PC-3 (cell line): ENCODE measurements around the gene SMARCD2. TPM values are rescaled to one million over a fixed set of nuclear protein-coding genes. Genes with fewer than 3 reads are reported as not detected.

Experiments used
- ATAC-seq: fragments of 200-7000 bp; cut with Tn5 transposase; 2 replicates; pipeline ENCODE4 v1.9.1; 2020; ENCODE audit warnings: mild to moderate bottlenecking, moderate library complexity
- BruUV-seq: library from RNA; stranded (reverse); fragments of 400-500 nt; replicated peaks from 2 replicates; lab custom pipeline; 2021; lab: Mats Ljungman, UMichigan
- CTCF ChIA-PET: fragments of 300-600 bp; sonication (Branson Sonifier 250); formaldehyde crosslinking; loops from one replicate; lab custom pipeline; 2022; ENCODE audit warnings: antibody characterized with exemption; lab: Charles Lee
- POLR2A ChIA-PET: fragments of 300-600 bp; sonication (Branson Sonifier 250); formaldehyde crosslinking; loops from one replicate; lab custom pipeline; 2022; ENCODE audit warnings: antibody characterized with exemption; ENCODE audit not compliant: unreplicated experiment; lab: Charles Lee
- DNase-seq: peaks from one replicate; pipeline ENCODE4 v3.0.0-alpha.2; 2015
- H2AFZ ChIP-seq: fragments of 300-600 bp; sonication (generic); 2 replicates; pipeline ENCODE4 v1.6.0; 2016; ENCODE audit warnings: antibody characterized with exemption, low read length
- H3F3A ChIP-seq: fragments of 300-600 bp; sonication (generic); one replicate; pipeline ENCODE4 v1.6.0; 2017; ENCODE audit warnings: antibody characterized with exemption, low read length, control low read depth, mild to moderate bottlenecking; ENCODE audit not compliant: unreplicated experiment
- H3K27ac ChIP-seq: fragments of 300-600 bp; sonication (generic); 2 replicates; pipeline ENCODE4 v1.5.1; 2016; ENCODE audit warnings: mild to moderate bottlenecking, low read length
- H3K27me3 ChIP-seq: fragments of 300-600 bp; sonication (generic); 2 replicates; pipeline ENCODE4 v1.6.1; 2016; ENCODE audit warnings: low read length, mixed read lengths
- H3K36me3 ChIP-seq: fragments of 300-600 bp; sonication (generic); 2 replicates; pipeline ENCODE4 v1.6.1; 2016; ENCODE audit warnings: low read depth, mixed run types, low read length, mixed read lengths
- H3K4me1 ChIP-seq: fragments of 300-600 bp; sonication (generic); 2 replicates; pipeline ENCODE4 v1.5.1; 2016; ENCODE audit warnings: low read length; ENCODE audit not compliant: insufficient read depth
- H3K4me2 ChIP-seq: fragments of 300-600 bp; sonication (generic); 2 replicates; pipeline ENCODE4 v1.6.0; 2016; ENCODE audit warnings: low read length
- H3K4me3 ChIP-seq: fragments of 300-600 bp; sonication (generic); 2 replicates; pipeline ENCODE4 v1.5.1; 2016; ENCODE audit warnings: mild to moderate bottlenecking, low read length, mixed read lengths
- H3K79me2 ChIP-seq: fragments of 300-600 bp; sonication (generic); 2 replicates; pipeline ENCODE4 v1.6.1; 2017; ENCODE audit warnings: low read length, mixed read lengths
- H3K9ac ChIP-seq: fragments of 300-600 bp; sonication (generic); 2 replicates; pipeline ENCODE4 v1.6.0; 2016; ENCODE audit warnings: mild to moderate bottlenecking, low read length
- H3K9me2 ChIP-seq: fragments of 300-600 bp; sonication (generic); replicated peaks from 2 replicates; pipeline ENCODE4 v1.6.1; 2016; ENCODE audit warnings: mixed run types, low read length, mixed read lengths
- H3K9me3 ChIP-seq: fragments of 300-600 bp; sonication (generic); 2 replicates; pipeline ENCODE4 v1.6.1; 2016; ENCODE audit warnings: low read length, mixed read lengths
- H4K20me1 ChIP-seq: fragments of 300-600 bp; sonication (generic); 2 replicates; pipeline ENCODE4 v1.6.1; 2016; ENCODE audit warnings: low read length, mixed read lengths
- EZH2 ChIP-seq: fragments of 300-600 bp; sonication (generic); IDR thresholded peaks from one replicate; pipeline ENCODE4 v1.6.1; 2017; ENCODE audit warnings: antibody characterized with exemption, mild to moderate bottlenecking, low read length; ENCODE audit not compliant: unreplicated experiment
- EZH2phosphoT487 ChIP-seq: fragments of 300-600 bp; sonication (generic); IDR thresholded peaks from 2 replicates; pipeline ENCODE4 v1.6.1; 2018; ENCODE audit warnings: mild to moderate bottlenecking, antibody characterized with exemption, low read length, borderline replicate concordance
- intact Hi-C: fragments of 100-400 bp; cut with micrococcal nuclease; formaldehyde crosslinking; loops from 2 replicates; pipeline ENCODE4 v1.9.0; 2023
- total RNA-seq: library from RNA; depleted of rRNA; stranded (reverse); fragments of >200 nt; gene quantifications from 2 replicates; pipeline ENCODE4 v1.2.3, GENCODE V29; 2014
- TF ChIP-seq, protein P1 (sequence below): fragments of 300-600 bp; sonication (generic); conservative IDR thresholded peaks from 2 replicates; pipeline ENCODE4 v1.5.1; 2017; ENCODE audit warnings: antibody characterized with exemption, low read depth, mild to moderate bottlenecking, low read length

Gene SMARCD2
- total RNA-seq, 1 experiment from 2014 or later, result 152 TPM

DNA sequence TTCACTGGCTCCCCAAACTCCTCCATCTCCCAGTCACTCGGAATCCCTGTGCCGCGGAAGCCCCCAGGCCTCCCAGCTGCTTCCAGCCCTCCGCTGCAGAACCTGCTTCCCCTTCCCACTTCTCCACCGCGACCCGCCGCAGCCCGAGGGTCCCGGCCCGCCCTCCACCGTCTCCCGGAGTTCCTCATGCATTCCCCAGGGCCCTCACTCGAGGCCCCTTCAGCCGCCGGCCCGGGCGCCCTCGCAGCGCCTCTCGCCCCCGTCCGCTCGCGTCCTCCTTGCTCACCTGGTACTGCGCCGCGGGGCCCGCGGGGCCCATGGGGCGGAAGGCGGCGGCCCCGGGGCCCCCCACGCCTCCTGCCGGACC, 329 bp downstream of the SMARCD2 start:
- peak overlapping the region; percentile 72 for H2AFZ ChIP-seq
- H3K9me3 ChIP-seq, result no peaks in the 10 kb centered on the region
- H3K27ac ChIP-seq, result peak overlapping the region; percentile 11; the same call in 1 of the 2 replicates
- H3K4me1 ChIP-seq, result peaks cover 33% of the 10 kb centered on the region
- ATAC-seq (peak; percentile 42), DNase-seq (no peak)
- intact Hi-C loops, result no loop called here
- CTCF ChIA-PET, result no interaction called here
- H3K79me2 ChIP-seq, result peaks cover 51% of the 10 kb centered on the region
- H4K20me1 ChIP-seq, result 0 out of 2 replicates have a peak, but pooled peaks cover 3% of the 10 kb centered on the region
- POLR2A ChIA-PET, result interaction anchor here (1.4 kb wide), 1 partner anchor 100 kb away, joined by 3 read pairs; no protein-coding TSS in a partner anchor
- BruUV-seq, result no TSS peak
- H3K27me3 ChIP-seq, result no peaks in the 10 kb centered on the region
- peaks cover under 1% of the 10 kb centered on the region; the same call in 1 of the 2 replicates for H3K36me3 ChIP-seq
- peak overlapping the region; percentile 86 for H3K9ac ChIP-seq
- H3K4me2 ChIP-seq, result peak overlapping the region; percentile 95
- H3K9me2 ChIP-seq, result no peaks in the 10 kb centered on the region
- peak overlapping the region; percentile 88 for H3K4me3 ChIP-seq
- no peaks in the 10 kb centered on the region for H3F3A ChIP-seq
- no peak for TF ChIP-seq EZH2phosphoT487
- TF ChIP-seq, protein P1, sequence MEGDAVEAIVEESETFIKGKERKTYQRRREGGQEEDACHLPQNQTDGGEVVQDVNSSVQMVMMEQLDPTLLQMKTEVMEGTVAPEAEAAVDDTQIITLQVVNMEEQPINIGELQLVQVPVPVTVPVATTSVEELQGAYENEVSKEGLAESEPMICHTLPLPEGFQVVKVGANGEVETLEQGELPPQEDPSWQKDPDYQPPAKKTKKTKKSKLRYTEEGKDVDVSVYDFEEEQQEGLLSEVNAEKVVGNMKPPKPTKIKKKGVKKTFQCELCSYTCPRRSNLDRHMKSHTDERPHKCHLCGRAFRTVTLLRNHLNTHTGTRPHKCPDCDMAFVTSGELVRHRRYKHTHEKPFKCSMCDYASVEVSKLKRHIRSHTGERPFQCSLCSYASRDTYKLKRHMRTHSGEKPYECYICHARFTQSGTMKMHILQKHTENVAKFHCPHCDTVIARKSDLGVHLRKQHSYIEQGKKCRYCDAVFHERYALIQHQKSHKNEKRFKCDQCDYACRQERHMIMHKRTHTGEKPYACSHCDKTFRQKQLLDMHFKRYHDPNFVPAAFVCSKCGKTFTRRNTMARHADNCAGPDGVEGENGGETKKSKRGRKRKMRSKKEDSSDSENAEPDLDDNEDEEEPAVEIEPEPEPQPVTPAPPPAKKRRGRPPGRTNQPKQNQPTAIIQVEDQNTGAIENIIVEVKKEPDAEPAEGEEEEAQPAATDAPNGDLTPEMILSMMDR, result no peak
- TF ChIP-seq EZH2, result no peak

DNA sequence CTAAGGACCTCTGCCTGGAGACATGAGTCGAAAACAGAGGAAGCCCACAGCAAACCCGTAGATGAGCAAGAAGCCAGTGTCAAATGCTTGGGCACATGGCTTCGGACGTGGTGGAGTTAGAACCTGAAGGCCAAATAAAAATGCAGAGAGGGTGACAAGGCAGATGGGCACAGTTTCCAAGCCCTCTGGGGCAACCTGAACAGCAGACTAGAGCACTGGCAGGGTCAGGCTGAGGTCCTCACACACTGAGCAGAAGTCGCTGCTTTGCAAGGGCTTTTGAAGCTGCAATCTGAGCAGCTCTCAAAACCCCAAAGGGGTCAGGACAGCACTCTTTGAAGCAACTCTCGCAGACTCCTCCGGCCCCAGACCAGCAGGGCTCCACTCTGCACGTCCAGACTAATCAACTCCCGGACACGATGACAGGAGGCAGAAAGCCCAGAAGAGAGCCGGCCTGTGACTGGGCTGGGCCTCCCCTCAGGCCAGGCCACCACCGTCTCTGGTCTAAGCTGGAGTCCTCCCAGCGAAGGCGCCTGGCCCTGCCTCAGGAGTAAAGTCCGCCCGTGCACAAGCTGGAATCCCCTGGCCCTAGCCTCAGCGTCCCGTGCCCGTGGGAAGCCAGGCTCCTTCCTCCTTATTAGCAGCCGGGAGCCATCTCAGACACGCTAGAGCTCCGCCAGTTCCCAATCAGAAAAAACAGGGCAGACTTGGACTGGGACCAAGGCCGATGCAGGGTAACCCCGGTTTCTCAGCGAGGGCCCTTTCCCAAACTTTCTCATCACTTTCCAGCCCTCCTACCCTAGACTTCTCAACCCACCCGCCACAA, 924 bp downstream of the SMARCD2 start:
- H3K27ac ChIP-seq, result peak overlapping the region; percentile 11; the same call in 1 of the 2 replicates
- TF ChIP-seq, protein P1, result no peak
- TF ChIP-seq EZH2, result no peak
- no peak for TF ChIP-seq EZH2phosphoT487
- H3K4me1 ChIP-seq, result peaks cover 33% of the 10 kb centered on the region
- H4K20me1 ChIP-seq, result 0 out of 2 replicates have a peak, but pooled peaks cover 3% of the 10 kb centered on the region
- ChIA-PET POLR2A (interaction anchor here (0.6 to 1.4 kb wide), 3 partner anchors 55 to 100 kb away, joined by 3 to 4 read pairs (median 3); partner anchors contain the start of gene CCDC47), CTCF (interaction anchor here (0.5 to 0.6 kb wide), 3 partner anchors 58 to 143 kb away, joined by 3 to 4 read pairs (median 3); no protein-coding TSS in a partner anchor)
- H3K27me3 ChIP-seq, result no peaks in the 10 kb centered on the region
- BruUV-seq, result TSS peak; percentile 53
- no peaks in the 10 kb centered on the region for H3F3A ChIP-seq
- intact Hi-C loops, result no loop called here
- peak overlapping the region; percentile 95 for H3K4me2 ChIP-seq
- peak; percentile 21 for ATAC-seq
- H2AFZ ChIP-seq, result peak overlapping the region; percentile 72
- no peaks in the 10 kb centered on the region for H3K9me3 ChIP-seq
- no peaks in the 10 kb centered on the region for H3K9me2 ChIP-seq
- peaks cover 7% of the 10 kb centered on the region; the same call in 1 of the 2 replicates for H3K36me3 ChIP-seq
- peak overlapping the region; percentile 88 for H3K4me3 ChIP-seq
- H3K79me2 ChIP-seq, result peaks cover 57% of the 10 kb centered on the region
- peak; percentile 44 for DNase-seq
- H3K9ac ChIP-seq, result peak overlapping the region; percentile 86
